HL-60 (cell line): Measurements from ENCODE around the gene PTCHD1.

Experiments
- DNase-seq, 2 experiments: peaks; one replicate each; pipeline ENCODE4 v3.0.0-alpha.2; 2010 to 2020; ENCODE audit warnings: low read depth in 1 of 2, low spot score in 1 of 2
- H3K27ac ChIP-seq: fragments of 250-450 bp; sonication (Bioruptor Pico); replicated peaks from 2 replicates; pipeline ENCODE4 v1.5.1; 2020; ENCODE audit warnings: mild to moderate bottlenecking, moderate library complexity
- H3K27me3 ChIP-seq: fragments of 250-450 bp; sonication (Bioruptor Pico); 2 replicates; pipeline ENCODE4 v1.5.1; 2021; ENCODE audit warnings: mild to moderate bottlenecking, moderate library complexity; ENCODE audit not compliant: insufficient read depth, poor library complexity, severe bottlenecking
- H3K4me3 ChIP-seq: replicated peaks from 2 replicates; pipeline ENCODE4 v1.5.1; 2011; ENCODE audit warnings: mild to moderate bottlenecking, control low read depth, low read length; ENCODE audit not compliant: insufficient read depth
- CTCF ChIP-seq: IDR thresholded peaks from one replicate; pipeline ENCODE4 v1.5.1; 2011; ENCODE audit warnings: low read length, control low read depth, inconsistent platforms; ENCODE audit not compliant: insufficient read depth
- GABPA ChIP-seq: IDR thresholded peaks from 2 replicates; pipeline ENCODE4 v1.6.1; 2012; ENCODE audit warnings: low read depth
- POLR2AphosphoS5 ChIP-seq: IDR thresholded peaks from 2 replicates; pipeline ENCODE4 v1.6.1; 2012; ENCODE audit warnings: low read depth
- REST ChIP-seq: IDR thresholded peaks from 2 replicates; pipeline ENCODE4 v1.6.1; 2012; ENCODE audit warnings: low read depth; ENCODE audit not compliant: insufficient replicate concordance
- SPI1 ChIP-seq: IDR thresholded peaks from 2 replicates; pipeline ENCODE4 v1.6.1; 2012; ENCODE audit warnings: low read depth, mild to moderate bottlenecking, borderline replicate concordance

Gene PTCHD1

DNA sequence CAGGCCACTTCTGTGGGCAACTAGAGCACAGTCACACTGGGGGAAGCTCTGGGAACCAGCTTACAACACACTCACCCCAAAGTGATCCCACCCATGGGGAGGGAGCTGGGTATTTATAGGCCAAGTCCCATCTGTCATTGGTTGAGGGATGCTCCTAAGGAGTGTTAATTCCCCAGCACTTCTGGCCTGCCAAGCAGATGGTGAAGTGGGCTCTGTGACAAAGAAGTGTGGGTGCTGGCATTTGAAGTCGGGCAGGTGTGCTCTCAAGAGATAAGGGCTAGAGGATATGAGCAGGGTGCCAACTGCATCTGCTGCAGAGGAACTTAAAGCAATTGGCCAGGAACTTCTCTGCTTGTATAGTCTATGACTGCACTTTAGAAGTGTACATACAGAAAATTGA is 30.9 kb downstream of the PTCHD1 start:
- no peak for DNase-seq
- peaks cover 2% of the 10 kb centered on the region for H3K27me3 ChIP-seq
- no peak overlapping the region for H3K4me3 ChIP-seq
- TF ChIP-seq SPI1: no peak
- H3K27ac ChIP-seq: no peak overlapping the region

- Histone ChIP-seq H3K4me3 (no peak overlapping the region), H3K27ac (no peak overlapping the region), H3K27me3 (peaks cover 2% of the 10 kb centered on the region)
- TF ChIP-seq SPI1: no peak
- TF ChIP-seq REST: no peak
- TF ChIP-seq GABPA: no peak
- TF ChIP-seq POLR2AphosphoS5: no peak
- no peak for TF ChIP-seq CTCF
- no peak for DNase-seq
Observed at GRCh38 chrX:23366914-23367313, 32.3 kb downstream of the PTCHD1 start.

DNA sequence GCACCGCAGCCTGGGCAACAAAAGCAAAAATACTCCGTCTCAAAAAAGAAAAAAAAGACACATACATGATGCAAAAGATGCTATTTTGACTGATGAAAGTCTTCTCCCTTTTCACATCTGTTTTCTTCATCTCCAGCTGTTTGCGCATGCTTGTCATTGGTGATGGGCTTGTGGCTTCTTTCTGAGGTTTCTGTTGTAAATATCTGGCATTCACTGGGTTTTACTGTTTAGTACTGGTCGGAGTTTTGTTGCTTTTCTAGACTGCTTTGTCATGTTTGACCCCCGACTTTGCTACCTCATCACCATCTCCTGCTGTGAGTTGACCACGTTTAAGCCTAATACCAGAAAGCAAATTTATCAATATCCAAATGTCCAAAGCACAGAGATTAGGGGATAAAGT is 34.4 kb downstream of the PTCHD1 start:
- H3K27ac ChIP-seq: no peak overlapping the region
- peaks cover 2% of the 10 kb centered on the region for H3K27me3 ChIP-seq
- DNase-seq: no peak
- no peak overlapping the region for H3K4me3 ChIP-seq
- TF ChIP-seq SPI1 (no peak), GABPA (no peak), CTCF (no peak)

DNA sequence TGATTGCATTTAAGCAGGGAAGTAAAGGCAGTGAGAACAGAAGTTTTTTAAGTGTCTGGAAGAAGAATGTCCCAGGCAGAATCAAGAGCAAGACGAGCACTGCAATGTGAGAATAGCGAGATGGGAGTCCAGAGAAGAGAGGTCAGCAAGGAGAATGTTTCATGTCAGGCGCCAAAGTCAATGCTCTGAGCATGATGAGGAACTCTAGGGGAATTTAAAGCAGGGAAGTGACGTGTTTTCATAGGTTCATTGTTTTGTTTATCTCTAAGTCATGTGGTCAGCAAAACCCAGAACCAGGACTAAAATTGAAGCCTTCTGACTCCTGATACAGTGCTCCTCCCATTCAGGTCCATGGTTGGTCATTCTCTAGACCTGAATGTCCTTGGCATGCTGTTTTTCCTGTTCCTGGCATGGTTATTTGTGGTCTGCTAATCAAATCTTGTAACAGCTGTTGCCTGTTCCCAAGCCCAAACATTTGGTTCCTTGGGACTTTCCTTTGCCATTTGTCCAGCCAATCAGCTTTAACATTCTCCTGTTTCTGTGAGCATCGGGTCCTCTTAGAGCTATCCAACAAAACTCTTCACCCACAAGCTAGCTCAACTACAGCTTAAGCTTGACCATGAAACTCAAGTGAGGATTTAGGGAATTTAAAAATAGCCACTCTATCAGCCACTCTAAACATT is 37.7 kb downstream of the PTCHD1 start:
- no peak for DNase-seq
- Histone ChIP-seq H3K27me3 (peaks cover 2% of the 10 kb centered on the region), H3K27ac (no peak overlapping the region), H3K4me3 (no peak overlapping the region)
- TF ChIP-seq POLR2AphosphoS5 (no peak), GABPA (no peak), SPI1 (no peak), CTCF (no peak), REST (no peak)
